ENCODE results near the gene CASKIN2. TPM values are rescaled to one million over a fixed set of nuclear protein-coding genes. Genes with fewer than 3 reads are reported as not detected.

CASKIN2 gene
- total RNA-seq, 1 donor from 2014 or later: 60.8 TPM

DNA sequence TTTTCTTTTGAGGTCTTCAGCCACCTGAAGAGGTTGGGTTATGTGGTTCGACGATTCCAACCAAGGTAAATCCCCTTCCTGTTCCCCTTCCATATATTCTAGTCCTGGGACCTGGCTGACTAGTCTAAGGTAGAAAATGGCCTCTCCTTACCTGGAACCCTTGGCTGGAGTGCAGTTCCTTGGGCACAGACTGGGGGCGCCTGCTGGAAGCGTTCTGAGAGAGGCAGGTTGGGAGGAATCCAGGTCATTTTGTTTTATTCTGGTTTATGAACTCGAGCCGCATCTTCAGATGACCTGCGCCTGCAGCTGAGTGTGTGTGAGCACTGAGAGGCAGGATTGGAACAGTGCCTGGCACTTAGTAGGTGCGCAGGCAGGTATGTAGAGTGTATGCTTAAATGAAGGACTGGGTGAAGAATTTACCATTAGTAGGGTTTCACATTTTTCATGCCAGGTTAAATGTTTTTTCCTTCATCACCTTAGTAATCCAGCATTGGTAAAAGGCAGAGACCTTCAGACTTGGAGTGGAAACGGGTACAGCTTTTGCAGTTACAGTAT lies 3.7 kb upstream of the CASKIN2 start:
- no peak for DNase-seq (ENCODE audit: low spot score)

DNA sequence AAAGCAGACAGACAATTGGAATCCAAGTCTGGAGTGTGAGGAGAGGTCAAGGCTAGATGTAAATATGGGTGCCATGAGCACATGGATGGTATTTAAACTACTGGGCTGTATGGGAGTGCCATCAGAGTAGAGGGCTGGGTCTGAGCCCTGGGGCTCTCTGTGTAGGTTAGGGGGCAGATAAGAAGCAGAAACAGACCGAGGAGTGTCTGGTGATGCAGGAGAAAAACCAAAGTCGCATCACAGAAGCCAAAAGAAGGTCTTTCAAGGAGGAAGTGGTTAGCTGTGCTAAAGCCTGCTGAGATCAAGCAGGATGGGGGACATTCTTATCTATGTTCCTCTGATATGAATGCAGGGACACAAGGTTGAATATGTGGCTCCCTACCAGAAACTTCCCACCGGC lies 2.9 kb upstream of the CASKIN2 start:
- no peak for DNase-seq (ENCODE audit: low spot score)

DNA sequence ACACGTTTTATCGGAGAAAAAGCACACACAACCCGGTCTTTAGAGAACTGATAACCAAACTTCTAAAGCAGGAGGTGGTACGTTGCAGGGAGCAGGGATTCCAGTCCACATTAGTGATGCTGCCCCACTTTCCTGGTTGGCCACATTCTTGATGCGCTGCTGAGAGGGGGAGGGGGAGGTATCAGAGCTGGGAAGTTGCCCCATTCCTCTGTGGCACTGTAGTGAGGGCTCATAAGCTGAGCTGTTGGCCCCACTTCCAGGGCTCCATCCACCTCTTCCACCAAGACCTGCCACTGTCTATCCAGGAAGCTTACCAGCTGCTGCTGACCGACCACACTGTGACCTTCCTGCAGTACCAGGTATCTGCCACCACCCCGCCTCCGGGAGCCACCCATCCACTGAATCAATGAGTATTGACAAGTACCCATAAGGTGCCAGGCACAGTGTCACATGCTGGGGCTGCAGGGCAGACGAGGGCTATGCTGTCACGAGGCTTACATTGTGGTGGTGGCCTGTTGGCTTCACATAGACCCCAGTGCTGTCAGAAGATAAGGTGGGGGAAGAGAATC lies 2.0 kb upstream of the CASKIN2 start:
- peak; percentile 57 for DNase-seq (ENCODE audit: low spot score)

DNA sequence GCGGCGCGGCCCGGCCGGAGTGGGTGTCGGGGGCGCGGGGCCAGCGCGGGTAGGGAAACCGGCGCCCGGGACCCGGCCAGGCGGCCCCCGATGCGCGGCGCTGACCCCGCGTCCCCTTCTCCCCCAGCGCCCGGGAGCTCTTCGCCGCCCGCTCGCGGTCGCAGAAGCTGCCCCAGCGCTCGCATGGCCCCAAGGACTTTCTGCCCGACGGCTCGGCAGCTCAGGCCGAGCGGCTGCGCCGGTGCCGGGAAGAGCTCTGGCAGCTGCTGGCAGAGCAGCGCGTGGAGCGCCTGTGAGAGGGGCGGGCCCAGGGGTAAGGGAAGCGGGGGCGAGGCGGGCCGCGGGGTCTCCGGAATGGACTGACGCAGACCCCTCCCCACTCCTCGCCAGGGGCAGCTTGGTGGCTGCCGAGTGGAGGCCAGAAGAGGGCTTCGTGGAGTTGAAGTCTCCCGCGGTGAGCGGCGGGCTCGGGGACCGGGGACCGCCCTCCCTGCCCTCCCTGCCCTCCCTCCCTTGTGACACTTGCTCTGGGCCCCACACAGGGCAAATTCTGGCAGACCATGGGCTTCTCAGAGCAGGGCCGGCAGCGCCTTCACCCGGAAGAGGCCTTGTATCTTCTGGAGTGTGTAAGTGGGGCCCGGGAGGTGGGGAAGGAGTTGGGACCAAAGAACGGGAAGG lies 1.4 kb upstream of the CASKIN2 start:
- DNase-seq (ENCODE audit: low spot score): no peak

DNA sequence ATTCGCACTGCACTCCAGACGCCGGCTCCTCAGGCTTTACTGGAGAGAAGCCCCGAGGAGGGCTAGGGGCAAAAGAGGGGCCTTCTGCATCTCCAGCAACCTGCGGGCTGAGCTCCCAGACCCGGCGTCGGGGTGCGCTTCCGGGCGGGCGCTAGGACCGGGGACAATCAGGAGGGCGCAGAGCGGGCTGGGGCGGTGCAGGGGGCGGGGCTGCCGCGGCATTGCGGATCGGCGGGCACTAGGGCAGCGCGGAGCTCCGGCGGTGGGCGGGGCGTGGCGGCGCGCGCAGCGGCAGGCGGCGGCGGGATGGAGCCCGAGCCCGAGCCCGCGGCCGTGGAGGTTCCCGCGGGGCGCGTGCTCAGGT lies 900 bp upstream of the CASKIN2 start, which contains the start of gene TSEN54:
TSS of gene TSEN54 (plus strand) at position 274 of the 364 bp plus-strand sequence. CDS start at position 307, 33 bp downstream.
- DNase-seq (ENCODE audit: low spot score): peak; percentile 96

DNA sequence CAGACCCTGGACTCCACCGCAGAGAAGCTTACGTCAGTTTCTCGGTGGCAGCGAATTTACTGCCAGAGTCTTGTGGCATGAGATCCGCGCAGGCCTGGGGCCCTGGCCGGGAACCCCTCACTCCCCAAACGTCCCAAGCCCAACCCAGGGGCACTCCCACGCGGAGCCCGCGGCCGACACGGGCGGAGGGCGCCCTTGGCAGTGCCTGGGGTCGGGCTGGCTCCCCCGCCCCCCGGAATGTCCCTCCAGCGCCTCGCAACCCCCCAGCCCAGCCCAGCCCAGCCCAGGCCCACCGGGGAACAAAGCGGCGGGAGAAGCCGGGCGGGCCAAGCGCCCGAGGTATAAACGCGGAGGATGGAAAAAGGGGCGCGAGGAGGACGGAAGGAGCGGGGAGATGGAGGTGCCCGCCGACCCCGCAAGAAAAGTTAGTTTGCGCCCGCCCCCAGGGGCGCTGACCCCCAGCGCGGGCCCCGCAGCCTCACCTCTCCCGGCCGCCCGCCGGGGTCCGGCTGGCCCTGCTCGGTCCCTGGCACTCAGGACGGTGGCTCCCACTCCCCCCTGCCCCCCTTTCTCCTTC lies 330 bp downstream of the CASKIN2 start:
- no peak for DNase-seq (ENCODE audit: low spot score)

DNA sequence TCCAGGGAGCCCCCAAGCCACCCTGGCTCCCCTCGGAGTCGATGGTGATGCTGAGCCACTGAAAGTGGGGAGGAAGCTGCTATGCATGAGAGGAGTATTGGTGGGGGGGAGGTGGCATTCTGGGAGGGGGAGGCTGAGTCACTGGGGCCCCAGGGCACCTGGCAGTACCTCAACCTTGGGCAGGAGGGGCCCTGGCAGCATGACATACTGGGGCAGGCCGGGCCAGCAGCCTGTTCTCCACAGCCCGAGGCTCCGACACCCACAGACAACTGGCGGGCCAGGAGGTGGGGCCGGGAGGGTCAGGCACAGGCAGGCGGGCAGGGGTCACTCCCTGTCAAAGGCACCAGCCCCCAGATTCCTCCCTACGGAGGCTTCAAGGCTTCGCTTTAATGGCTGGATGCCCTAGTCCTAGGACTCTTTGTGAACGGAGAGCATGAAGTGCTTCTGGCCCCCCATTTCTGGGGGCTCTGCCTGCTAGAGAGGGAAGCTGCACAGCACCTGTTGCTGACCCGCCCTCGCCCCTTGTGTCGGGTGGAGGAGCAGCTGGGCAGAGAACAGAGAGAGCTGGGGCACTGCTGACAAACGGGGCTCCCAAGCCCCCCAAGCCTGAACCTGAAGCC lies 928 bp downstream of the CASKIN2 start:
- DNase-seq (ENCODE audit: low spot score): peak; percentile 63

DNA sequence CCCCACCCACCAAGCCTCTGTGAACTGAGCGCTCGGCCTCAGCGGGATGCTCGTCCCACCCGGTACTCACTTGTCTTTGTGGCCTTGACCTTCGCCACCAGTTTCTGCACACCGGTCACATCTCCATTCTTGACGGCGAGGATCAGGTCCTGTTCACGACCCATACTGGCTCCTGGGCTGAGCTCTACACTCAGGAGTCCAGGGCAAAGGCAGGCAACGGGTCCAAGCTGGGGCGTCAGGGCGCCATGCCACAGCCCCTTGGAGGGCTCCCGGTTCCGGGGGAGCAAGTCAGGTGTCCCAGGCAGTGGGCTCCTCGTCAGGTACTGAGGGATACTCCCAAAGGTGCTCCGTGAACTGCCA lies 1.7 kb downstream of the CASKIN2 start:
- no peak for DNase-seq (ENCODE audit: low spot score)

DNA sequence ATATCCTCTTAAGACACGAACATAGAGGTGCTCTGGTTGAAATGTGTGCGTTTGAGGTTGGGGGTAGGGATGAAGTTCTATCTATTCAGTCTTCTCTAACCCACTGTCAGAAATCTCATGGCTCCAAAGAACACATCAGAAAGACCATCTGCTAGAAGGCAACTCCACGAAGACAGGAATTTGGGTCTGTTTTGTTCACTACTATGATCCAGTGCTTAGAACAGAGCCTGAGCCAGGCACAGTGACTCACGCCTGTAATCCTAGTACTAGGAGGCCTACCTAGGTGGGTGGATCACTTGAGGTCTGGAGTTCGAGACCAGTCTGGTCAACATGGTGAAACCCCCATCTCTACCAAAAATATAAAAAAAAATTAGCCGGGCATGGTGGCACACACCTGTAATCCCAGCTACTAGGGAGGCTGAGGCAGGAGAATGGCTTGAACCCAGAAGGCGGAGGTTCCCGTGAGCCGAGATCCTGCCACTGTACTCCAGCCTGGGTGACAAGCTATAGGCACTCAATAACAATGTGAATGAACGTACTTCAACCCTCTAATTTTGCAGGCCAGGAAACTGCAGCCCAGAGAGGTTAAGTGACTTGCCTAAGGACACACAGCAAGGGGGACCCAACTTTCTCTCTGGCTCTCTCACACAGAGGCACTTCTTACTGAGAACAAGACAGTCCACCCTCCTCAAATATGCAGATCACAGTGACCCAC lies 2.3 kb downstream of the CASKIN2 start:
- DNase-seq (ENCODE audit: low spot score): no peak

DNA sequence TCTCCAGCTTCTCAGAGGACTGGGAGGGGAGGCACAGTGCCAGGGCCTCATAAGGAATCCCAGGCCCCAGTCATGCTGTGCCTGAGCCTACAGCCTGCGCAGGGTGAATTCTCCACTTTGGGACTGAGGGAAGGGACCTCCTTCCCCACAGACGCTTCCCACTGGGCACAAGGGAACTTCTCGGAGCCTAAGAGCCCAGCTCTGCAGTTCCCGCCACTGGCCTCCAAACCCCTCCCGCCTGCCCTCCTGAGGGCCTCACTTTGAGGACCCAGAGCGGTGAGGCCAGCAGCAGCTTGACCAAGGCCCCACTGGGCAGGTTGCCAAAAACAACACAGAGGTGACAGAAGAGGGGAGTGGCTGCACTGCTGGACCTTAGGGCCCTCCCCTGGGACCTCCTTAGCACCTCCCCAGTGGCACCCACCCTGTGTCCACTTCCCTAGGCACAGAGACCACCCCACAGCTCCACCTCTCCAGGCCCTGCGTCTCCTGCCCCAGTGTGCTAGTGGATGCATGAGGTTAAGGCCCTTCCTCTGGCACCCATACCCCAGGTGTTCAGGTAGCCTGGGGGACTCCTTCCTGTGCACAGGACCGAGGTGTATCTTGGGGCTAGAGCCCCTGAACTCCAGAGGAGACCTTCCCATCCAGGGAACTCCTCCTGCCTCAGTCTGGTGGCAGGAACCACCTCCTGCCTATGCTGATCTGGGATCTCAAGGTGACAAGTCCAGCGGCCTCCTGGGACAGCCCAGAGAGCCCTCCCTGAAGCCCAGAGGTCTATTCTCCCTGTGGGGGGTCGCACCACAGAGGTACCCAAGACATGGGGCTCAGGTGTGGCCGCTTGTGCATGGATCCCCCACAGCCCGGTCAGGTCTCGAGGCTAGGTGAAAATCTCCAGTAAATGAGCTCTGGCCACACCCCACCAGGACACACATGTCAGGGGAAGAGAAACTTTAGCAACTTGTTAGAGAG lies 3.4 kb downstream of the CASKIN2 start:
- DNase-seq (ENCODE audit: low spot score): no peak

DNA sequence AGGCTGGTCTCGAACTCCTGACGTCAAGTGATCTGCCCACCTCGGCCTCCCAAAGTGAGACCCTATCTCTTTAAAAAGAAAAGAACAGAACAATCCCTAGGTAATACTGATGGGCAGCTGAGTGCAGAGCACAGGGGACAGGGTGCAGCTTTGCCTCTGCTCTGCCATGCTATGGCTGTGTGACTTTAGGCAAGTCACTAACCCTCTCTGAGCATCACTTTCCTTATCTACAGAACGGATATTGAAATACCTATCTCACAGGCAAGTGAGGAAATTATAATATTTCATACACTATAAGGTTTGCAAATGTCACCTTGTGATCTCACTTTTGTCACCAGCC lies 4.1 kb downstream of the CASKIN2 start:
- DNase-seq (ENCODE audit: low spot score): no peak

DNA sequence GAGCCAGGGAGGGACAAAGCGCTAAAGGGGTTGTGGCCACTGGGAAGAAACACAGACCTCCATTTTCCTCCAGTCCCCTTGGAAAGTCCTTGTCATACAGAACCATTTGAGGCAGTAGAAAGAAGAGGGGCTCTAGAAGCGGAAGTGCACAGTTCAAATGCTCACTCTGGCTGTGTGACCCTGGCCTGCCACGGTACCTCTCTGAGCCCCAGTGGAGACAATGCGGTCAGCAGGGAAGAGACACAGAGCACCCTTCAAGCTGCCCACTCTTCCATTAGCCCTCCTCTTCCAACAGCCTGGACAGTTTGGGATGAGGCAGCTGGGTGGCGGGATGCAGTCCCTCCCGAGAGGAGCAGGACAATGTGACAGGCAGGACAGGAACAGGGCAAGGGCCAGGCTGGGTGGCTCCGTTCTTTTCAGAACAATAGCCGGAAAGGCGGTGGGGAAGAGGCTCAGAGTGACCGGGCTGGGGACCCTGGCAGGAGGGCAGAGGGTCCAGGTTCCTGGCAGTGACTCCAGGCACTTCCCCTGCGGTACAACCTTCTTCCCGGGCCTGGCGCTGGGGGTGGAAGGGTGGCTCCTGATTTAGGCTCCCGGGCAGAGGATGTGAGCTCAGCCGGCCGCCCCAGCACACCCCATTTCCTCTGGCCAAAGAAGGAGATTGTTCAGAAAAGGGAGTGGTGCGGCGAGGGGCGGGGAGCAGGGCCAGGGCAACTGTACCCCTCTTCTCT lies 5.6 kb downstream of the CASKIN2 start:
- DNase-seq (ENCODE audit: low spot score): no peak

DNA sequence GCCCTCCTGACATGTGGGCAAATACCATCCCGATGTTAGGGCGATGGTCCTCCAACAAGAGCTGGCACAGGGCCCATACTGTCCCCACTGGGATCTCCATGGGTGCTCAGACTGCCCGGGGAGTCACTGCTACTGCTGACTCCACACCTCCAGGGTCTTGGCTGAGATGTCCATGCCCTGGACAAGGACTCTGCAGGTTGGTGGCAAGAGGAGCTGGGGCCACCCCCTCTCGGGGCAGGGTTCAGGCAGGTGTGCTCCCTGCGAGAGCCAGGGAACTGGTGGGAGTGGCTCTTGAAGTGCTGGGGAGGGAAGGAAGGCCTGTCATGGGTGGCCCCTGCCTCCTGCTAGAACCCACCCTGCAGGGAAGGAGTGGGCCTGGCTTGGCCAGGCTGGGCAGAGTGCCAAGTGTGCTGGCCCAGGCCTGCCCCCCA lies 6.4 kb downstream of the CASKIN2 start:
- DNase-seq (ENCODE audit: low spot score): no peak

DNA sequence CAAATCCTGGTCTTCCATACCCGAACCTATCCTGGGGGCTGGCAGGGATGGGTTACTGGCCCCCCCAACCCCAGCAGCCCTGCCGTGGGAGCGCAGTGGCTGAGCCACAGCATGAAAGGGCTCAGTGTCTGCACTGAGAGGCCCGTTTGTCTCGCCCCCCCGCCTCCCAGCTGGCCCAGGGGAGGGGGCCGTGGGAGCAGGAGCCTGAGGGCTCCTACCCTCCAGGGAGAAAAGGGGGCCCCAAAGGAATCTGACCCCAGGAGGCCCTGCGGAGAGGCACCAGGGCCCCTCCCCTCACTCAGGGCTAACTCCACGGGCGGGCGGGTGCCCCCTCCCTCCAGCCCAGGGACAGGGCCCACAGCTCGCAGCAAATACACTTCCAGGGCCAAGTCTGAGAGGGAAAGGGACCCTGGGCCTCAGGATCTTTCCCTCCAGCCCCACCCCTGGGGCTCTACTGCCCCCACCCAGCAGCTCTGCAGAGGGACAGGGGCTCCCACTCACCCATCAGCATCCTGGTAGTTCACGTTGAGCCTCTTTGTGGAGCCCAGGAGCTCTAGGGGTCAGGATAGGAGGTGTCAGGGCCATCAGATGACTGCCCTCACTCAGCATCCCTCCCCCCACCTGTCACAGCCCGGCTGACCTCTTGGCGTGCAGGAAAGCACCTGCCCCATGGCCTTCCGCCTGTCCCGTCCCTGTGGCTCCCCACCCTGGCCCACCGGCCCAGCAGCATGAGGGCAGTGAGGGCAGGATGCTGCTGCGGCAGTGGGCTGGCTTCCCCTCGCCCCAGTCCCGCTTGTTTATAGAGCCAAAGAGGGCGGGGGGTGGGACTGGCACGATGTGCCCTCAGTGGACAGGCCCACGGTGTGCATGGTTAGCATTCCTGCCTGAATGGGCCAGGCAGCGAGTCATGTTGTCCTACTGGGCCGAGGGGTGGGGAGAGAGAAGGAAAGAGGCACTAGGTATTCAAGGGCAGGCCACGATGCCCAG lies 7.3 kb downstream of the CASKIN2 start:
- no peak for DNase-seq (ENCODE audit: low spot score)

DNA sequence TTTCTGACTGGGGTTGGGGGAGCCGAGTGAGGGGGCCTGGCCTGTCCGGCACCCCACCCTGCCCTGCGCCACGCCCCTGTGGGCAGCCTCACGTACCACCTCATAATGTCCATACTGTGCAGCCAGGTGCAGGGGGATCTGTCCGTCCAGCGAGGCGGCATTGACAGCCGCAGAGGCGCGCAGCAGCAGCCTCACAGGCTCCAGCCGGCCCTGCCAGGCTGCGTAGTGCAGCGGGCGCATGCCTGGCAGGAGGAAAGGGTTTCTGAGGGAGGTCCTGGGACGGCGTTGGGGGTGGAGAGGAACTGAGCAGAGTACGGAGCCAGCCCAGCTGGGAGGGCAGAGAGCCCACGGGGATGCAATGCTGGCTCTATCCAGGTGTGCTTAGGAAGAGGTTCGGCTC lies 8.4 kb downstream of the CASKIN2 start:
- no peak for DNase-seq (ENCODE audit: low spot score)

DNA sequence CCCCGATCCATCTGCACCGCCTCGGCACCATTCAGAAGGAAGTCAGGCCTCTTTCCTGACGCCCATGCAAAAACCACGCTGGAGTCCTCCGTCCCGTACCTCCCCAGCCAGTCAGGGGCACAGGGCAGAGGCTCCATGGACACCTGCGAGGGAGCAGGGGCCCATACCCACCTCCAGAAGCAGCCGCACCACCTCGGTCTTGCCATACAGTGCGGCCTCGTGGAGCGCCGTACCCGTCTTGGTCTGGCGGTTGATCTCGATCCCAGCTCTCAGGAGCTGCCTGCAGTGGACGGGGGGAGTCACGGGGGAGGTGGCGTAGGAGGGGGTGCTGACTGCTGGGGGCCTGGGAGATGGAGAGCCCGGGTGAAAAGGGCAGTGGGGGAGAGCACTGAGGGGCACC lies 9.2 kb downstream of the CASKIN2 start:
- DNase-seq (ENCODE audit: low spot score): no peak

DNA sequence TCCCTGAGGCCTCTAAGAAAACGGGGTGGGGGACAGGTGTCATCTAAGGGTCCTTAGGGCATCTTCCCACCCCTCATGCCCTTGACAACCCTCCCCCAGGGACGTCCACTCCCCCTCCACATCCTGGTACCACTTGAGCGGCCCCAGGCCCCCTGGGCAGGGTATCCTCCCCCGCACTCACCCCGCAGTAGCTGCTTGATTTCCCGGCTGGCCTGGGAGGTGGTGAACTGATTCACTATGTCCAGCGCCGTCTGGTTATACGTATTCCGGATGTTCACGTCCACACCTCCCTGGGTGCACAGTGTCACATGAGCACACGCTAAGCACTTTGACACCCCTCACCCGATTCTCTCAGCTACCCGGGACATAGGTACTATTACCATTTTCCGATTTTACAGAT lies 9.7 kb downstream of the CASKIN2 start:
- no peak for DNase-seq (ENCODE audit: low spot score)

DNA sequence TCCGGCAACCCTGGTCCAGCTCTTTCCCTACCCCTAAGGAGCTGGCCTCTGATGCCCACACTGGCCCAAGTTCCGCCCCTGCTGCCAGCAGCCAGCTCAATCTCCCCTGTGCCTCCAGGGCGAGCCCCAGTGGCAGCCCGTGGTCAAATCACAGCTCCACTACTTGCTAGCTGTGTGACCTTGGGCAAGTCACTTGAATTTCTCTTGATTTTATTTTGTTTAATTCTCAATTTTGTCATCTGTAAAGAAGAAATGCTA lies 10.3 kb downstream of the CASKIN2 start:
- DNase-seq (ENCODE audit: low spot score): no peak

DNA sequence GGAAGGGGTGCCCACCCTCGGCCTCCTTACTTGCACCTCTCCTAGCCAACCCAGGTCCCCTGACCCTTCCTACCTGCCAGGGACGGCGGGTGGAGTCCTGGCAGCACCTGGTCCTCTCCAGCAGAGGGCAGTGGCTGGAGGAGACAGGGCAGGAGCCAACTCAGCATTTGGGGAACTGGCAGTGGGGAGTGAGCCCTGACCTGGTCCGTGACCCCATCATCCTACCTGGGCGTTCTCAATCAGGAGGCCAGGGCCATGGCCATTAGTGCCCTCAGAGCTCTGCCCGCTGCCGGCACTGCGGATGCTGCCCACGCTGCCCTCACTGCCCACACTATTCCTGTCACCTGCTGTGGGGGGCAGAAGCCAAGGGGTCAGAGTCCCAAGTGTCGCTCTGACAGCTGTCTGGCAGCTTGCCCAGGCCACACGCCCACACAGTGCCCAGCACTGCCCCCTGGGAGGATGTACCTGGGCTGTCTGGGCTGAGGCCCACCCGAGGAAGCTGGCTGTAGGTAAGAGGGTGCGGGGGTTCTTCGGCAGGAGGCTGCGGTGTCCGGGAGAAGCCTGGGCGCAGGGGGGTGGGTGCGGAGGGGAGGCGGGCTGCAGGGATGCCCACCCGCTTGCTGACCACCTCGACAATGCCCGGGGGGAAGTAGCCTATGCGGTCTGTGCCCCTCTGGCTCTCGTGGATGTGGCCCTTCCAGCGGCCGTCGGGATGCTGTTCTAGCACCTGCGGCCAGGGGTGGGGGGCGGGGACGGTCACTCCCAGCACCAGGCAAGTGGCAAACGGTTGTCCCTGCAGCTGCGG lies 10.8 kb downstream of the CASKIN2 start:
- DNase-seq (ENCODE audit: low spot score): no peak

Measured in ureter (tissue), 1 donor.